GOT3 (cell line): ENCODE measurements around the gene SEC14L6.

Source experiments
- DNase-seq: peaks from one replicate; lab custom pipeline; 2025; ENCODE audit warnings: mixed read lengths; lab: John Stamatoyannopoulos, UW

Gene SEC14L6

GRCh38 chr22:30495041-30495784 is 51.3 kb downstream of the SEC14L6 start:
- no peak for DNase-seq

- no peak for DNase-seq
Measured at GRCh38 chr22:30492144-30492543, 54.4 kb downstream of the SEC14L6 start.

GRCh38 chr22:30491381-30491780 is 55.2 kb downstream of the SEC14L6 start:
- no peak for DNase-seq

DNA sequence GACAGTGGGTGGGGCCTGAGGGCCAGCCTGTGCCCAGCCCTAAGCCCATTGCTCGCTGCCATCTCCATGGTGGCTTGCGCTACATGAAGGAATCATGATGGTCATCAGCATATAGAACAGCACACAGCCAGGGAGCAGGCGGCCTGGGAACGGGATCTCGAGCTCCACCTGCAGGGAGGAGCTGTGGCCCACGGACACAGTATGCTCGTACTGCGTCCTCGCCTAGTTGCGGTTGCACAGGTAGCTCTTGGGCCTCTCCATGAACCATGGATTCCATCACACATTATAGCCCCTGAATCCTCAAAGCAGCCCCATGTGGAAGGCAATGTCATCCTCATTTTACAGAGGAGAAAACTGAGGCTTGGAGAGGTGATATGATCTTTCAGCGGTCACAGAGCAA is 56.1 kb downstream of the SEC14L6 start:
- no peak for DNase-seq

- DNase-seq, result no peak
Measured at GRCh38 chr22:30488121-30488520, 58.4 kb downstream of the SEC14L6 start.

DNA sequence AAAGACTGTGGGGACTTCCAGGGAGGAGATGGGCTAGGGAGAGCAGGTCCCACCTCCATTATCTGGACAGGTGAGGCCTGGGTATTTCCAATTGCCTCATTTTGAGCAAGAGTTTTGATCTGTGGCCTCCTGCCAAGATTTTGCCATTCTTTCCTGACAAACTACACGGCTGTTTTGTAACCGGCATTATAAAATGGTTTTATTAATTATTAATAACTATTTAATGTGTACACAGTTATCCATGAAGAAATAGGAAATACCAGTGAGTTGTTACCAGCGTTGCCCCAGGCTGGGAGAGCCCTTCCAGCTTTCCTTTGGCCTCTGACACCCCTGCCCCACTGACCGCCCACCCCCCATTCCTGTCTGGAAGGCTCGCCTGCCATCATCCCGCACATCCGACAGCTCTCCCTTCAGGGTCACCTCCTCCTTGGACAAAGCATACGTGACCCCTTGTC is 59.9 kb downstream of the SEC14L6 start:
- no peak for DNase-seq

GRCh38 chr22:30486118-30486517 is 60.4 kb downstream of the SEC14L6 start:
- no peak for DNase-seq

GRCh38 chr22:30485362-30485988 is 61.1 kb downstream of the SEC14L6 start:
- DNase-seq, result peak; percentile 35

DNA sequence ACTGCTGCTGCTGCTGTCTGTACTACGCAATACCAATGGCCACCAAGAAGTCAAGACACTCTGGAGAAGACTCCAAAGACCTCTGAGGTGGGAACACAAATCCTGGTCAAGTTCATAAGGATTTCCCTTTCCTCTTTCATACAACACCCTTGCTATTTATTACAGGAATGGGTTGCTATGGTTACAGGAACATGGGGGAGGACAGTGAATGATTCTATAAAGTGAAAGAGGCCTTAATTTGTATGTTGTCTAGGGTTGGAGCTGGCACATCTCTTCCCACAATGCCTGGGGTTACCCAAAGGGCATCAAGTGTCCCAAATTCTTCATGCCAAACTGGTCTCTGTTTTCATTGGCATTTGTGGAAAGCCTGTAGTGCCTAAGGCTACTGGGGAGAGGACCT is 63.4 kb downstream of the SEC14L6 start:
- DNase-seq, result no peak

DNA sequence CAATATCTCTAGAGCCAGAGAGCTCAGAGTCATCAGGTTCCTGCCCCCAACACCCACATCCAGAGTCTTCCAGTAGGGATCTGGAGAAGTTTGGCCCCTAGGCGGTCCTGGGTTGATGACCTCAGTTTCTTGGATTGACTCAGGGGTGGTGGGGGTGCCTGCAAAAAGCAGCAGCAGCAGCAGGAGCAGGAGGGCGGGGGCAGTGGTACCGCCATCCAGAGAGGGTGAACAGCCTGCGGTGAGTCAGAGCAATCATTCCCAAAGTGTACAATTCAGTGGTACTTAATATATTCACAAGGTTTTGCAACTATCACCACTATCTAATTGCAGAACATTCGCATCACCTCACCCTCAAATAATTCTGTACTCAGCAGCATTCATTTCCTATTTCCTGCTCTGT is 64.8 kb downstream of the SEC14L6 start:
- no peak for DNase-seq

- DNase-seq, result no peak
Measured at GRCh38 chr22:30479981-30480380, 66.6 kb downstream of the SEC14L6 start.

- no peak for DNase-seq
Measured at GRCh38 chr22:30474683-30475424, 71.7 kb downstream of the SEC14L6 start.

DNA sequence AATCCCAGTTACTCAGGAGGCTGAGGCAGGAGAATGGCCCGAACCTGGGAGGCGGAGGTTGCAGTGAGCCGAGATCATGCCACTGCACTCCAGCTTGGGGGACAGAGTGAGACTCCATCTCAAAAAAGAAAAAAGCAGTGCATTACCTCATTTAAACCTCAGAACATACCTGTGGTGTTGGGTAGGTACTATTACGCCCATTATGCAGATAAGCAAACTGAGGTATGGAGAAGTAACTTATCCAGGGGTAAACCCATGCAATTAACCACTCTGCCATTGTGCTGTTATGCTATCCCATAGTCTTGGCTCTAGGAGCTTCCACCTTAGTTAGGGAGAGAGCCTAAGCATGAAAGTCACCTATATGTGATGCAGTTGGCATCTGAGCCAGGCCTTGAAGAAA is 72.4 kb downstream of the SEC14L6 start:
- no peak for DNase-seq

DNA sequence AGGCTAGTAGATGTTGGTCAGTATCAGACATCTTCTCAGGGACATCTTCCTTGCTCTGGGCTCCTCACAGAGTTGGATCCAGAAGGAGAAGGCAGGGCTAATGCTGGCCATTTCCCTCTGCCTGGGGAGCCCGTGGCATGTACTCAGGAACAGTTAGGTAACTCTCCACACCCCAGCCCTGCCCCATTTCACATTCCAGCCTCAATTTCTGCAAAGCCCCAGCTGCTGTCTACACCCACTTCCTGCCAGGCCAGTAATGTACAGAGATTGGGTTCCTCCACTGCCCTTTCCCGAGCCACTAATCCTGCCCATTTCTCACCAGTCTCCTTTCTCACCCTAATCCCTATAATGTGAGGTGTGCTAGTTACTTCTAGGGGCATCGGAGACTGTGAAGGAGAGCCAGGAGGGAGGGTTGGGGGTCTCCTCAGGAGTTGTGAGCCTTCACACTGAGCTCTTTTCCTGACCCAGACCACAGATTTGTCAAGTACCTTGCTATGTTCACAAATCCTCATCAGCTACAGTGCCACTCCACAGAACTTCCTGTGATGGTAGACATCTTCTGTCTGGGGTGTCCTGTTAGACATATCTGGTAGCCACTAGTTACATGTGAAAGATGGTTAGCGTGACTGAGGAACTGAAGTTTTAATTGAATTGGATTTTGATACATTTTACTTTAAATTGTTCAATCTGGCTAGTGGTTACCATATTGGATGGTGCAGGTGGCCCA is 73.4 kb downstream of the SEC14L6 start:
- no peak for DNase-seq
